ENCODE data around the gene RBMS3.

DNA sequence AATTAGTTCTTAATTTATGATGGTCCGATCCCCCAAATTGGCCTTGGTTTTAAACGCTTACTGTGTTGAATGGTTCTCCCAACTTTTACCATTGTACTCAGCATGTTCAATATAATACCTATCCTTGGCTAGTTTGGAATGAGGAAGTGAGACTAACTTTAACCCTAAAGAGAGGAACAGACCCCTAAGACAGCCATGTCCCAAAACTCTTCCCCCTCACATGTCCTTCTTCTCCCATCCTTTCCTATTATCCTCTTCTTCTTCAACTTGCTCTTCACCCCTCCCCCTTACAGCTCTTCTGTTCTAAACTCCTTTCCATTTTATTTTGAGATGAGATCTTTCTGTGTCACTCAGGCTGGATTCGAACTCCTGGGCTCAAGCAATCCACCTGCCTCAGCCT, 116.5 kb downstream of the RBMS3 start:
- TF ChIP-seq, protein P1, sequence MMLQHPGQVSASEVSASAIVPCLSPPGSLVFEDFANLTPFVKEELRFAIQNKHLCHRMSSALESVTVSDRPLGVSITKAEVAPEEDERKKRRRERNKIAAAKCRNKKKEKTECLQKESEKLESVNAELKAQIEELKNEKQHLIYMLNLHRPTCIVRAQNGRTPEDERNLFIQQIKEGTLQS (IDR thresholded peaks at IDR 0.05), result no peak
- TF ChIP-seq EZH2 (IDR thresholded peaks at IDR 0.05) (no peak), SIN3A (IDR thresholded peaks at IDR 0.05; ENCODE audit: low read depth) (no peak), CBX3 (IDR thresholded peaks at IDR 0.05; ENCODE audit: low read depth) (no peak)

All from HCT116 (cell line).